GM12878 (cell line): ENCODE data around the gene SHCBP1L. TPM values are rescaled to one million over a fixed set of nuclear protein-coding genes. Genes with fewer than 3 reads are reported as not detected.

Experiments used
- ATAC-seq: fragments of 200-7000 bp; cut with Tn5 transposase; 3 replicates; pipeline ENCODE4 v1.9.1; 2020; ENCODE audit warnings: mild to moderate bottlenecking, moderate library complexity
- BruUV-seq: library from RNA; stranded (reverse); fragments of 400-500 nt; replicated peaks from 2 replicates; lab custom pipeline; 2021; lab: Mats Ljungman, UMichigan
- CTCF ChIA-PET: fragments of 300-600 bp; sonication (Branson Sonifier 250); formaldehyde crosslinking; extraction: SDS; loops from one replicate; lab custom pipeline; 2021; ENCODE audit warnings: inconsistent platforms; lab: Yijun Ruan, JAX
- POLR2A ChIA-PET: fragments of 350-600 bp; formaldehyde crosslinking; extraction: SDS; loops from one replicate; lab custom pipeline; 2021; ENCODE audit warnings: inconsistent platforms; lab: Charles Lee
- RAD21 ChIA-PET: fragments of 300-600 bp; sonication (Branson Sonifier 250); formaldehyde crosslinking; loops from one replicate; lab custom pipeline; 2023; ENCODE audit warnings: antibody characterized with exemption; ENCODE audit not compliant: unreplicated experiment; lab: Charles Lee
- SMC1A ChIA-PET: fragments of 300-600 bp; sonication (Branson Sonifier 250); formaldehyde crosslinking; loops from one replicate; lab custom pipeline; 2023; ENCODE audit not compliant: unreplicated experiment, uncharacterized antibody; lab: Charles Lee
- DNase-seq: peaks from one replicate; pipeline ENCODE4 v3.0.0-alpha.2; 2011; ENCODE audit warnings: low read depth, low spot score
- FAIRE-seq: peaks from 3 replicates; lab custom pipeline; 2011; peaks lifted over from hg19 to GRCh38; lab: Jason Lieb, UNC
- H2AFZ ChIP-seq: 2 replicates; pipeline ENCODE4 v1.6.0; 2011; ENCODE audit warnings: low read depth, low read length, control low read depth; ENCODE audit not compliant: control insufficient read depth
- H3K27ac ChIP-seq: 2 replicates; pipeline ENCODE4 v1.5.1; 2011; ENCODE audit warnings: control low read depth; ENCODE audit not compliant: control insufficient read depth, insufficient read depth
- H3K27me3 ChIP-seq, 2 experiments: replicated peaks in 1 of 2; 2 replicates each; pipeline versions ENCODE4 v1.6.0 to v1.6.1; 2011; ENCODE audit warnings: low read length in 1 of 2; ENCODE audit not compliant: control insufficient read depth in 2 of 2, insufficient read depth in 2 of 2
- H3K36me3 ChIP-seq, 2 experiments: 2 replicates each; pipeline ENCODE4 v1.5.1; 2011; ENCODE audit warnings: low read length in 1 of 2; ENCODE audit not compliant: control insufficient read depth in 2 of 2, insufficient read depth in 2 of 2
- H3K4me1 ChIP-seq: 2 replicates; pipeline ENCODE4 v1.6.1; 2011; ENCODE audit warnings: mild to moderate bottlenecking, low read length, moderate library complexity, mixed read lengths; ENCODE audit not compliant: control insufficient read depth, insufficient read depth
- H3K4me2 ChIP-seq: 2 replicates; pipeline ENCODE4 v1.6.0; 2011; ENCODE audit warnings: control low read depth; ENCODE audit not compliant: control insufficient read depth, insufficient read depth
- H3K4me3 ChIP-seq: fragments of 200-600 bp; sonication (generic); 2 replicates; pipeline ENCODE4 v1.5.1; 2016
- H3K79me2 ChIP-seq: 2 replicates; pipeline ENCODE4 v1.6.0; 2011; ENCODE audit warnings: low read length; ENCODE audit not compliant: control insufficient read depth, insufficient read depth
- H3K9ac ChIP-seq: 2 replicates; pipeline ENCODE4 v1.8.0; 2011; ENCODE audit warnings: low read length, control low read depth, mixed read lengths; ENCODE audit not compliant: control insufficient read depth, insufficient read depth
- H3K9me3 ChIP-seq: replicated peaks from 3 replicates; pipeline ENCODE4 v1.5.1; 2011; ENCODE audit warnings: mild to moderate bottlenecking, low read length; ENCODE audit not compliant: control insufficient read depth, insufficient read depth
- H4K20me1 ChIP-seq: 2 replicates; pipeline ENCODE4 v1.6.0; 2011; ENCODE audit not compliant: control insufficient read depth, insufficient read depth
- ASH2L ChIP-seq: fragments of 300-600, 200-600 bp; sonication (generic); IDR thresholded peaks from 2 replicates; pipeline ENCODE4 v1.6.1; 2017; ENCODE audit warnings: low read depth, mild to moderate bottlenecking, borderline replicate concordance
- BCL11A ChIP-seq: IDR thresholded peaks from 2 replicates; pipeline ENCODE4 v1.6.1; 2011; ENCODE audit warnings: low read depth, low read length
- ESRRA ChIP-seq: IDR thresholded peaks from 2 replicates; pipeline ENCODE4 v1.6.1; 2012; ENCODE audit warnings: mild to moderate bottlenecking, low read length, improper control_type of control experiment
- FOXM1 ChIP-seq: IDR thresholded peaks from 2 replicates; pipeline ENCODE4 v1.6.1; 2012; ENCODE audit warnings: low read depth, mild to moderate bottlenecking, inconsistent platforms, low read length, moderate library complexity
- HDGF ChIP-seq: fragments of 450-650 bp; IDR thresholded peaks from 2 replicates; pipeline ENCODE4 v1.6.1; 2016; ENCODE audit warnings: antibody characterized with exemption
- NFIC ChIP-seq: IDR thresholded peaks from 2 replicates; pipeline ENCODE4 v1.6.1; 2012; ENCODE audit warnings: low read depth, mild to moderate bottlenecking, inconsistent platforms, low read length, moderate library complexity
- NFYA ChIP-seq: IDR thresholded peaks from 2 replicates; pipeline ENCODE4 v1.6.1; 2011; ENCODE audit warnings: low read depth, mild to moderate bottlenecking, low read length, improper control_type of control experiment, borderline replicate concordance
- PRDM15 ChIP-seq: fragments of 450-650 bp; formaldehyde crosslinking; IDR thresholded peaks from 2 replicates; pipeline ENCODE4 v1.4.0; 2020; ENCODE audit warnings: mild to moderate bottlenecking, moderate library complexity
- RAD51 ChIP-seq: fragments of 450-650 bp; IDR thresholded peaks from 2 replicates; pipeline ENCODE4 v1.6.1; 2016; ENCODE audit warnings: moderate library complexity, mild to moderate bottlenecking, inconsistent platforms
- RFX5 ChIP-seq: IDR thresholded peaks from 2 replicates; pipeline ENCODE4 v1.6.1; 2011; ENCODE audit warnings: low read depth, low read length, improper control_type of control experiment
- SREBF2 ChIP-seq: IDR thresholded peaks from 2 replicates; pipeline ENCODE4 v1.6.1; 2012; ENCODE audit warnings: mild to moderate bottlenecking, low read length
- TARDBP ChIP-seq: IDR thresholded peaks from 2 replicates; pipeline ENCODE4 v1.6.1; 2016; ENCODE audit warnings: borderline replicate concordance
- ZNF24 ChIP-seq: fragments of 450-650 bp; IDR thresholded peaks from 2 replicates; pipeline ENCODE4 v1.6.1; 2017; ENCODE audit warnings: antibody characterized with exemption, mild to moderate bottlenecking
- ZNF622 ChIP-seq: fragments of 450-650 bp; IDR thresholded peaks from 2 replicates; pipeline ENCODE4 v1.6.1; 2017; ENCODE audit warnings: mild to moderate bottlenecking, inconsistent platforms
- in situ Hi-C: fragments of 300-500 bp; cut with MboI; formaldehyde crosslinking; loops from 9 replicates; pipeline ENCODE4 v1.14.3; 2018; ENCODE audit warnings: mixed read lengths
- intact Hi-C: fragments of 100-400 bp; cut with micrococcal nuclease; formaldehyde crosslinking; loops from one replicate; pipeline ENCODE4 v1.14.2; 2022; ENCODE audit not compliant: unreplicated experiment
- polyA plus RNA-seq, 11 experiments: library from polyadenylated mRNA; depleted of rRNA in 4 of 11; unstranded in 6 of 11; stranded (reverse) in 5 of 11; fragments of >200 nt; fragmentation: Nextera tagmentation in 4 of 11; fragmentation: Illumina TruSeq in 1 of 11; extraction: Ambion mirVana in 4 of 11; extraction: Trizol in 1 of 11; gene quantifications; 1 replicate in 1 of 11; 2 replicates in 10 of 11; pipeline versions ENCODE4 v1.2.1 to v1.2.3, GENCODE V29; 2011 to 2016; ENCODE audit warnings: inconsistent platforms in 2 of 11, missing spikeins in 2 of 11, low read depth in 1 of 11
- total RNA-seq, 4 experiments: library from RNA; depleted of rRNA in 3 of 4; stranded (reverse); fragments of >200 nt in 3 of 4; fragmentation: Illumina TruSeq in 1 of 4; extraction: Trizol in 1 of 4; gene quantifications; 2 replicates each; pipeline versions ENCODE4 v1.2.1 to v1.2.3, GENCODE V29; 2013 to 2021

SHCBP1L gene
- total and polyA plus RNA-seq, 10 of the 15 experiments (the other 5 are each of a cell fraction or from before 2014, with no cell fraction given), result not detected

GRCh38 chr1:182869241-182869666 is 83.7 kb downstream of the SHCBP1L start (continued):
- TF ChIP-seq NFIC (no peak), RFX5 (no peak), ZNF622 (no peak), FOXM1 (no peak), SREBF2 (no peak)
- TF ChIP-seq, all 136 proteins: peak for 2

- ChIA-PET SMC1A (interaction anchor here (1.4 to 1.5 kb wide), 2 partner anchors 10 to 20 kb away, joined by 3 to 4 read pairs; no protein-coding TSS in a partner anchor), POLR2A (no interaction called here), CTCF (no interaction called here), RAD21 (no interaction called here)
- no peaks in the 10 kb centered on the region for H3K4me1 ChIP-seq
- FAIRE-seq (no peak), ATAC-seq (no peak), DNase-seq (no peak)
- H3K4me3 ChIP-seq, result no peak overlapping the region
- H3K79me2 ChIP-seq, result peaks cover 2% of the 10 kb centered on the region; the same call in 1 of the 2 replicates
- H3K9me3 ChIP-seq, result no peaks in the 10 kb centered on the region
- H3K4me2 ChIP-seq, result no peak overlapping the region
- no peaks in the 10 kb centered on the region for H3K27me3 ChIP-seq
- no peaks in the 10 kb centered on the region; the same call in 1 of the 2 replicates for H4K20me1 ChIP-seq
- H2AFZ ChIP-seq, result no peak overlapping the region
- in situ Hi-C loops, result no loop called here
- intact Hi-C loops, result no loop called here
- H3K9ac ChIP-seq, result no peak overlapping the region
- no peak overlapping the region for H3K27ac ChIP-seq
- TF ChIP-seq TARDBP, result no peak
- no peak for TF ChIP-seq PRDM15
- no peak for TF ChIP-seq ESRRA
- no peak for TF ChIP-seq NFIC
- TF ChIP-seq ZNF24, result no peak
- TF ChIP-seq NFYA, result no peak
- TF ChIP-seq ASH2L, result no peak
- TF ChIP-seq BCL11A, result no peak
- no peak for TF ChIP-seq HDGF
- no peak for TF ChIP-seq RAD51
- BruUV-seq, result no TSS peak
- H3K36me3 ChIP-seq, result peaks cover 12 to 53% of the 10 kb centered on the region in 2 experiments
Observed at GRCh38 chr1:182867861-182868260, 85.1 kb downstream of the SHCBP1L start.
